HEK293 (cell line): ENCODE data around the gene RELCH.

ENCODE experiments used
- CTCF ChIA-PET: fragments of 350-600 bp; formaldehyde crosslinking; extraction: SDS; loops from one replicate; lab custom pipeline; 2021; ENCODE audit warnings: antibody characterized with exemption; lab: Yijun Ruan, JAX
- POLR2A ChIA-PET: fragments of 300-600 bp; formaldehyde crosslinking; extraction: SDS; loops from one replicate; lab custom pipeline; 2020; ENCODE audit warnings: antibody characterized with exemption, inconsistent platforms; lab: Yijun Ruan, JAX
- H3K27ac ChIP-seq: fragments of 200-500 bp; sonication (Bioruptor generic); 2 replicates; pipeline ENCODE4 v1.5.1; 2014; ENCODE audit warnings: low read depth, low read length, control low read depth, inconsistent platforms; ENCODE audit errors: extremely low read depth
- H3K36me3 ChIP-seq, 2 experiments: fragments of 200-500 bp in 1 of 2; sonication (Bioruptor generic) in 1 of 2; 1 replicate in 1 of 2; 2 replicates in 1 of 2; pipeline ENCODE4 v1.5.1; 2014 to 2017; ENCODE audit warnings: inconsistent platforms in 2 of 2, low read length in 2 of 2; ENCODE audit not compliant: control insufficient read depth in 2 of 2, insufficient read depth in 1 of 2
- H3K4me1 ChIP-seq: fragments of 200-500 bp; sonication (Bioruptor generic); 2 replicates; pipeline ENCODE4 v1.5.1; 2014; ENCODE audit warnings: mild to moderate bottlenecking, low read length, inconsistent platforms; ENCODE audit not compliant: control insufficient read depth, insufficient read depth
- H3K4me3 ChIP-seq: 2 replicates; pipeline ENCODE4 v1.5.1; 2011; ENCODE audit warnings: low read depth, mild to moderate bottlenecking, control low read depth, low read length, moderate library complexity
- H3K9me3 ChIP-seq: fragments of 200-500 bp; sonication (Bioruptor generic); 2 replicates; pipeline ENCODE4 v1.5.1; 2014; ENCODE audit warnings: low read depth, low read length, inconsistent platforms; ENCODE audit not compliant: control insufficient read depth, insufficient read depth
- GLI2 ChIP-seq: fragments of 450-650 bp; formaldehyde crosslinking; IDR thresholded peaks from 2 replicates; pipeline ENCODE4; 2017; ENCODE audit warnings: missing biosample characterization, missing genetic modification characterization, low read depth, borderline replicate concordance
- GLI4 ChIP-seq: fragments of 450-650 bp; formaldehyde crosslinking; IDR thresholded peaks from 2 replicates; pipeline ENCODE4 v1.5.1; 2016; ENCODE audit warnings: missing biosample characterization, missing genetic modification characterization
- HOXA7 ChIP-seq: sonication (generic); formaldehyde crosslinking; IDR thresholded peaks from 2 replicates; pipeline ENCODE4 v1.8.1; 2022; ENCODE audit warnings: missing genetic modification reagents, borderline replicate concordance
- KLF10 ChIP-seq: fragments of 450-650 bp; IDR thresholded peaks from 2 replicates; pipeline ENCODE4 v1.5.1; 2018; ENCODE audit warnings: missing biosample characterization, mild to moderate bottlenecking, missing genetic modification characterization
- OVOL3 ChIP-seq: fragments of 450-650 bp; formaldehyde crosslinking; IDR thresholded peaks from 2 replicates; pipeline ENCODE4 v1.5.1; 2016; ENCODE audit warnings: missing biosample characterization, missing genetic modification characterization
- PRDM1 ChIP-seq: fragments of 450-650 bp; formaldehyde crosslinking; IDR thresholded peaks from 2 replicates; pipeline ENCODE4; 2016; ENCODE audit warnings: missing biosample characterization, missing genetic modification characterization
- WT1 ChIP-seq: fragments of 450-650 bp; formaldehyde crosslinking; IDR thresholded peaks from 2 replicates; pipeline ENCODE4 v1.5.1; 2016; ENCODE audit warnings: missing biosample characterization, missing genetic modification characterization
- YY2 ChIP-seq: fragments of 450-650 bp; formaldehyde crosslinking; IDR thresholded peaks from 2 replicates; pipeline ENCODE4 v1.5.1; 2016; ENCODE audit warnings: missing biosample characterization, missing genetic modification characterization
- ZFP41 ChIP-seq: fragments of 450-650 bp; formaldehyde crosslinking; IDR thresholded peaks from 2 replicates; pipeline ENCODE4 v1.5.1; 2016; ENCODE audit warnings: missing biosample characterization, missing genetic modification characterization, borderline replicate concordance
- ZNF114 ChIP-seq: fragments of 450-650 bp; formaldehyde crosslinking; IDR thresholded peaks from 2 replicates; pipeline ENCODE4 v1.5.0; 2017; ENCODE audit warnings: missing biosample characterization, missing genetic modification characterization
- ZNF138 ChIP-seq: fragments of 450-650 bp; formaldehyde crosslinking; IDR thresholded peaks from 2 replicates; pipeline ENCODE4 v1.5.1; 2016; ENCODE audit warnings: missing biosample characterization, missing genetic modification characterization, borderline replicate concordance
- ZNF16 ChIP-seq: fragments of 450-650 bp; formaldehyde crosslinking; IDR thresholded peaks from 2 replicates; pipeline ENCODE4 v1.5.1; 2016; ENCODE audit warnings: low read depth, missing biosample characterization, missing genetic modification characterization
- ZNF23 ChIP-seq: fragments of 450-650 bp; formaldehyde crosslinking; IDR thresholded peaks from 2 replicates; pipeline ENCODE4 v1.5.1; 2016; ENCODE audit warnings: missing biosample characterization, missing genetic modification characterization, borderline replicate concordance
- ZNF24 ChIP-seq: fragments of 450-650 bp; formaldehyde crosslinking; IDR thresholded peaks from 2 replicates; pipeline ENCODE4 v1.5.1; 2016; ENCODE audit warnings: missing biosample characterization, missing genetic modification characterization
- ZNF398 ChIP-seq: fragments of 450-650 bp; formaldehyde crosslinking; IDR thresholded peaks from 2 replicates; pipeline ENCODE4 v1.5.1; 2017; ENCODE audit warnings: missing biosample characterization, missing genetic modification characterization
- ZNF404 ChIP-seq: fragments of 450-650 bp; formaldehyde crosslinking; IDR thresholded peaks from 2 replicates; pipeline ENCODE4 v1.5.1; 2017; ENCODE audit warnings: missing biosample characterization, missing genetic modification characterization
- ZNF433 ChIP-seq: fragments of 450-650 bp; formaldehyde crosslinking; IDR thresholded peaks from 2 replicates; pipeline ENCODE4 v1.5.1; 2016; ENCODE audit warnings: missing biosample characterization, missing genetic modification characterization, low read depth
- ZNF561 ChIP-seq: fragments of 450-650 bp; IDR thresholded peaks from 2 replicates; pipeline ENCODE4 v1.5.1; 2018; ENCODE audit warnings: missing biosample characterization, missing genetic modification characterization, borderline replicate concordance
- ZNF600 ChIP-seq: fragments of 450-650 bp; formaldehyde crosslinking; IDR thresholded peaks from 2 replicates; pipeline ENCODE4 v1.5.1; 2016; ENCODE audit warnings: missing biosample characterization, missing genetic modification characterization
- ZNF626 ChIP-seq: fragments of 450-650 bp; sonication (Bioruptor Pico); formaldehyde crosslinking; IDR thresholded peaks from 2 replicates; pipeline ENCODE4 v1.5.1; 2018; ENCODE audit warnings: missing biosample characterization, missing genetic modification characterization, inconsistent platforms
- ZNF660 ChIP-seq: fragments of 450-650 bp; IDR thresholded peaks from 2 replicates; pipeline ENCODE4 v1.5.1; 2018; ENCODE audit warnings: missing biosample characterization, mild to moderate bottlenecking, missing genetic modification characterization
- ZNF747 ChIP-seq: fragments of 450-650 bp; formaldehyde crosslinking; IDR thresholded peaks from 2 replicates; pipeline ENCODE4 v1.5.1; 2016; ENCODE audit warnings: missing biosample characterization, missing genetic modification characterization
- ZNF792 ChIP-seq: fragments of 450-650 bp; formaldehyde crosslinking; IDR thresholded peaks from 2 replicates; pipeline ENCODE4 v1.5.1; 2016; ENCODE audit warnings: missing biosample characterization, missing genetic modification characterization
- ZSCAN23 ChIP-seq: fragments of 450-650 bp; formaldehyde crosslinking; IDR thresholded peaks from 2 replicates; pipeline ENCODE4 v1.5.1; 2016; ENCODE audit warnings: missing biosample characterization, missing genetic modification characterization
- TF ChIP-seq, protein P1 (sequence below): fragments of 450-650 bp; formaldehyde crosslinking; IDR thresholded peaks from 2 replicates; pipeline ENCODE4 v1.5.1; 2016; ENCODE audit warnings: missing biosample characterization, missing genetic modification characterization
- TF ChIP-seq, protein P2 (sequence below): fragments of 450-650 bp; formaldehyde crosslinking; IDR thresholded peaks from 2 replicates; pipeline ENCODE4 v1.5.1; 2016; ENCODE audit warnings: missing biosample characterization, missing genetic modification characterization

RELCH gene

DNA sequence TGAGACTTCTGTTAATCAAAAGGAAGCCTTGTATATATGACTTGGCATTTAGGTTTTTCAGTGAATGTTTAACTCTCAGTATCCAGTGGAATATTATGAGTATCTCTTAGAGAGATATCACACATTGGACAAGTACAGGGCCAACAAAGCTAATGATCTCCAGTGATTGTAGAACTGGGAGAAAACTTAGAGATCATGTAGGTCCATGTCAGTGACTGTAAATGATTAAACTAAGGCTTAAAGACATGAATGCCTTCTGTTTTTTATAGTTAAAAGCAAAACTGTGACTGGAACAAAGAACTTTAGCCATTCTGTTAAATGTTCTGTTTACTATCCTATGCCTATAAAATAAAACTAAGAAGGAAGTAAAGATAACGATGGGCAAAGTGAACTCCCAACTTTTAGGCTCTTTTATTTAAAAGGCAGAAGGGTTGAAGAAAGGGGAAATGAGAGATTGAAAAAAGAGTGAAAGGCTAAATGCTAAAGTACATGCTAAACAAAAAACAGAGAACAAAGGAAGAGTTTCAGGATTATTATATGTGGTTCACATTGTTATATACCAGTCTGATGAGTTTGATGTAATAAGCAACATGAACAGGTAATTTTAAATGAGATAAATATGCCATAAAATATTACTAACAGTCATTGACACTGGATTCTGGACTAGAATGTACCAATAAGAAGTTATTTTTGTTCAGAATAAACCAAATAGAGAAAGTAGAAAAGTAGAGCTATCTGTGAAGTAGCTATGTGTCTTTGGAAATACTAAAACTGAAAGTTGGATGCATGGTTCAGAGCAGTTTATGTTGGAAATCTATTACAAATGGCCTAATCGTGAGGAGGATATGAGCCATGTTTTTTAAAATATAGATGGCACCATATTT, 101.0 kb downstream of the RELCH start:
- POLR2A ChIA-PET = no interaction called here
- Histone ChIP-seq H3K4me1 (no peaks in the 10 kb centered on the region), H3K36me3 (peaks cover 20 to 32% of the 10 kb centered on the region in 2 experiments), H3K9me3 (no peaks in the 10 kb centered on the region), H3K4me3 (no peak overlapping the region), H3K27ac (no peak overlapping the region)
- TF ChIP-seq ZNF404 (tag by site-specific recombination) = no peak
- TF ChIP-seq ZFP41 = no peak
- no peak for TF ChIP-seq ZNF114 (tag by site-specific recombination)
- no peak for TF ChIP-seq ZNF792 (tag by site-specific recombination)
- no peak for TF ChIP-seq KLF10 (tag by site-specific recombination)
- TF ChIP-seq HOXA7 (CRISPR knock-in tag) = no peak
- no peak for TF ChIP-seq ZNF433 (tag by site-specific recombination)
- no peak for TF ChIP-seq ZNF138
- no peak for TF ChIP-seq ZNF660 (tag by site-specific recombination)
- no peak for TF ChIP-seq ZNF16 (tag by site-specific recombination)
- no peak for TF ChIP-seq ZNF747 (tag by site-specific recombination)
- TF ChIP-seq GLI2 = no peak
- TF ChIP-seq ZNF561 (tag by site-specific recombination) = no peak
- TF ChIP-seq ZNF23 (tag by site-specific recombination) = no peak
- TF ChIP-seq OVOL3 (tag by site-specific recombination) = no peak
- no peak for TF ChIP-seq YY2
- no peak for TF ChIP-seq ZNF24
- no peak for TF ChIP-seq GLI4 (tag by site-specific recombination)
- TF ChIP-seq ZNF398 (tag by site-specific recombination) = no peak
- CTCF ChIA-PET = no interaction called here

- TF ChIP-seq ZNF398 (tag by site-specific recombination) (no peak), ZNF600 (tag by site-specific recombination) (no peak), PRDM1 (no peak), ZNF626 (tag by site-specific recombination) (no peak), ZSCAN23 (tag by site-specific recombination) (no peak), WT1 (tag by site-specific recombination) (no peak)
- TF ChIP-seq, protein P1, sequence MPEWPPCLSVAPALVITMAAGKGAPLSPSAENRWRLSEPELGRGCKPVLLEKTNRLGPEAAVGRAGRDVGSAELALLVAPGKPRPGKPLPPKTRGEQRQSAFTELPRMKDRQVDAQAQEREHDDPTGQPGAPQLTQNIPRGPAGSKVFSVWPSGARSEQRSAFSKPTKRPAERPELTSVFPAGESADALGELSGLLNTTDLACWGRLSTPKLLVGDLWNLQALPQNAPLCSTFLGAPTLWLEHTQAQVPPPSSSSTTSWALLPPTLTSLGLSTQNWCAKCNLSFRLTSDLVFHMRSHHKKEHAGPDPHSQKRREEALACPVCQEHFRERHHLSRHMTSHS (tag by site-specific recombination) = no peak
- TF ChIP-seq, protein P2, sequence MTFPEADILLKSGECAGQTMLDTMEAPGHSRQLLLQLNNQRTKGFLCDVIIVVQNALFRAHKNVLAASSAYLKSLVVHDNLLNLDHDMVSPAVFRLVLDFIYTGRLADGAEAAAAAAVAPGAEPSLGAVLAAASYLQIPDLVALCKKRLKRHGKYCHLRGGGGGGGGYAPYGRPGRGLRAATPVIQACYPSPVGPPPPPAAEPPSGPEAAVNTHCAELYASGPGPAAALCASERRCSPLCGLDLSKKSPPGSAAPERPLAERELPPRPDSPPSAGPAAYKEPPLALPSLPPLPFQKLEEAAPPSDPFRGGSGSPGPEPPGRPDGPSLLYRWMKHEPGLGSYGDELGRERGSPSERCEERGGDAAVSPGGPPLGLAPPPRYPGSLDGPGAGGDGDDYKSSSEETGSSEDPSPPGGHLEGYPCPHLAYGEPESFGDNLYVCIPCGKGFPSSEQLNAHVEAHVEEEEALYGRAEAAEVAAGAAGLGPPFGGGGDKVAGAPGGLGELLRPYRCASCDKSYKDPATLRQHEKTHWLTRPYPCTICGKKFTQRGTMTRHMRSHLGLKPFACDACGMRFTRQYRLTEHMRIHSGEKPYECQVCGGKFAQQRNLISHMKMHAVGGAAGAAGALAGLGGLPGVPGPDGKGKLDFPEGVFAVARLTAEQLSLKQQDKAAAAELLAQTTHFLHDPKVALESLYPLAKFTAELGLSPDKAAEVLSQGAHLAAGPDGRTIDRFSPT (tag by site-specific recombination) = no peak
- Histone ChIP-seq H3K27ac (no peak overlapping the region), H3K4me3 (no peak overlapping the region), H3K9me3 (no peaks in the 10 kb centered on the region), H3K4me1 (no peaks in the 10 kb centered on the region), H3K36me3 (peaks cover 20 to 30% of the 10 kb centered on the region in 2 experiments)
- POLR2A ChIA-PET = no interaction called here
- CTCF ChIA-PET = no interaction called here
Observed at GRCh38 chr18:62288665-62289008, 101.6 kb downstream of the RELCH start.
